HepG2 (cell line): Measurements from ENCODE around the gene SMCHD1. TPM values are rescaled to one million over a fixed set of nuclear protein-coding genes. Genes with fewer than 3 reads are reported as not detected.

ENCODE experiments used
- ATAC-seq: fragments of 200-7000 bp; cut with Tn5 transposase; 3 replicates; pipeline ENCODE4 v1.9.1; 2020; ENCODE audit warnings: mild to moderate bottlenecking, moderate library complexity
- BruUV-seq: library from RNA; stranded (reverse); fragments of 400-500 nt; replicated peaks from 2 replicates; lab custom pipeline; 2021; lab: Mats Ljungman, UMichigan
- CTCF ChIA-PET: fragments of 300-600 bp; formaldehyde crosslinking; extraction: SDS; loops from one replicate; lab custom pipeline; 2021; ENCODE audit warnings: low total read pairs, inconsistent platforms, low intra/inter-chr PET ratio; lab: Yijun Ruan, JAX
- POLR2A ChIA-PET: fragments of 350-600 bp; sonication (Branson Sonifier 250); formaldehyde crosslinking; loops from one replicate; lab custom pipeline; 2020; ENCODE audit warnings: antibody characterized with exemption, inconsistent platforms; lab: Yijun Ruan, JAX
- DNase-seq: peaks from one replicate; pipeline ENCODE4 v3.0.0-alpha.2; 2015; ENCODE audit warnings: low spot score
- FAIRE-seq: peaks from 3 replicates; lab custom pipeline; 2011; peaks lifted over from hg19 to GRCh38; lab: Jason Lieb, UNC
- H2AFZ ChIP-seq: one replicate; pipeline ENCODE4 v1.6.1; 2011; ENCODE audit warnings: low read length, inconsistent platforms
- H3K27ac ChIP-seq: fragments of 300-600 bp; 3 replicates; pipeline ENCODE4 v1.8.0; 2011; ENCODE audit warnings: mixed run types, mild to moderate bottlenecking, mixed read lengths, low read length, inconsistent platforms; ENCODE audit not compliant: insufficient read depth; ENCODE audit errors: extremely low read length
- H3K27me3 ChIP-seq, 2 experiments: fragments of 200-600 bp in 1 of 2; 2 replicates in 1 of 2; 3 replicates in 1 of 2; pipeline versions ENCODE4 v1.6.0 to v1.8.0; 2011; ENCODE audit warnings: low read length in 2 of 2, mild to moderate bottlenecking in 2 of 2, moderate library complexity in 2 of 2, inconsistent platforms in 1 of 2; ENCODE audit not compliant: insufficient read depth in 2 of 2, control insufficient read depth in 1 of 2
- H3K36me3 ChIP-seq, 2 experiments: fragments of 200-600 bp in 1 of 2; replicated peaks in 1 of 2; 2 replicates in 1 of 2; 3 replicates in 1 of 2; pipeline versions ENCODE4 v1.5.1 to v1.8.0; 2011; ENCODE audit warnings: low read length in 2 of 2, inconsistent platforms in 1 of 2; ENCODE audit not compliant: insufficient read depth in 2 of 2, control insufficient read depth in 1 of 2
- H3K4me1 ChIP-seq: 2 replicates; pipeline ENCODE4 v1.5.1; 2012; ENCODE audit warnings: low read length, inconsistent platforms; ENCODE audit not compliant: insufficient read depth
- H3K4me2 ChIP-seq: 2 replicates; pipeline ENCODE4 v1.6.0; 2011; ENCODE audit warnings: low read depth, low read length, inconsistent platforms
- H3K4me3 ChIP-seq, 3 experiments: fragments of 200-600 bp in 1 of 3; sonication (generic), shearing (Covaris generic) in 1 of 3; replicated peaks in 1 of 3; 2 replicates each; pipeline ENCODE4 v1.5.1; 2011 to 2016; ENCODE audit warnings: low read length in 3 of 3, inconsistent platforms in 2 of 3, low read depth in 2 of 3, mild to moderate bottlenecking in 2 of 3, control low read depth in 1 of 3, mixed read lengths in 1 of 3; ENCODE audit not compliant: insufficient read depth in 1 of 3
- H3K79me2 ChIP-seq: one replicate; pipeline ENCODE4 v1.6.1; 2011; ENCODE audit warnings: low read length, inconsistent platforms; ENCODE audit not compliant: insufficient read depth
- H3K9ac ChIP-seq: 2 replicates; pipeline ENCODE4 v1.6.0; 2011; ENCODE audit warnings: mild to moderate bottlenecking, low read depth, low read length, inconsistent platforms; ENCODE audit not compliant: insufficient read depth
- H3K9me3 ChIP-seq: 2 replicates; pipeline ENCODE4 v1.5.1; 2012; ENCODE audit warnings: mild to moderate bottlenecking, low read length
- H4K20me1 ChIP-seq: 2 replicates; pipeline ENCODE4 v1.6.0; 2011; ENCODE audit warnings: inconsistent platforms, mild to moderate bottlenecking, low read length, moderate library complexity; ENCODE audit not compliant: insufficient read depth
- CBX2 ChIP-seq, 2 experiments: fragments of 200-600 bp in 1 of 2; sonication (generic); formaldehyde crosslinking in 1 of 2; IDR thresholded peaks; 2 replicates each; pipeline versions ENCODE4 v1.7.0 to v1.8.1; 2018 to 2022; ENCODE audit warnings: low read depth in 2 of 2, low read length in 1 of 2, mild to moderate bottlenecking in 1 of 2, missing genetic modification reagents in 1 of 2
- CHD4 ChIP-seq: fragments of 200-600 bp; sonication (generic); IDR thresholded peaks from 2 replicates; pipeline ENCODE4 v1.7.0; 2017; ENCODE audit warnings: mild to moderate bottlenecking, low read length, borderline replicate concordance
- EZH2 ChIP-seq: conservative IDR thresholded peaks from 2 replicates; pipeline ENCODE4 v1.6.1; 2012; ENCODE audit warnings: mild to moderate bottlenecking, low read depth, low read length, moderate library complexity
- IRF1 ChIP-seq: sonication (generic); formaldehyde crosslinking; IDR thresholded peaks from 2 replicates; pipeline ENCODE4 v1.4.0; 2020; ENCODE audit warnings: low read depth, mild to moderate bottlenecking, missing genetic modification reagents
- MIER3 ChIP-seq: IDR thresholded peaks from 2 replicates; pipeline ENCODE4 v1.6.1; 2016; ENCODE audit warnings: missing compliant biosample characterization, borderline replicate concordance
- RBM39 ChIP-seq: fragments of 200-400 bp; formaldehyde crosslinking; IDR thresholded peaks from one replicate; pipeline ENCODE4 v1.6.1; 2018; ENCODE audit warnings: antibody characterized with exemption, mild to moderate bottlenecking, low read depth, low read length; ENCODE audit not compliant: poor library complexity, severe bottlenecking
- SIN3A ChIP-seq: IDR thresholded peaks from 2 replicates; pipeline ENCODE4 v1.6.1; 2011; ENCODE audit warnings: low read depth, mild to moderate bottlenecking, control low read depth, low read length, borderline replicate concordance
- ZNF501 ChIP-seq: sonication (generic); formaldehyde crosslinking; IDR thresholded peaks from 2 replicates; pipeline ENCODE4 v1.5.1; 2020; ENCODE audit warnings: mild to moderate bottlenecking, moderate library complexity, missing genetic modification reagents
- ZNF557 ChIP-seq: sonication (generic); formaldehyde crosslinking; IDR thresholded peaks from 2 replicates; pipeline ENCODE4 v1.4.0; 2020; ENCODE audit warnings: missing genetic modification reagents
- WGBS: methylation state at CpG from one replicate; pipeline ENCODE4 v1.1.6; 2017; ENCODE audit warnings: low lambda C conversion rate; 5-methylcytosine and 5-hydroxymethylcytosine counted together
- in situ Hi-C: cut with HindIII; loops from 2 replicates; pipeline ENCODE4 v1.10.0; 2017; ENCODE audit warnings: low pct_unique_long_range_greater_than_20kb; ENCODE audit not compliant: extremely low pct_ligation_motif_present
- intact Hi-C: fragments of 100-400 bp; cut with micrococcal nuclease; formaldehyde crosslinking; loops from one replicate; pipeline ENCODE4 v1.10.0; 2022; ENCODE audit not compliant: unreplicated experiment
- polyA plus RNA-seq, 8 experiments: library from polyadenylated mRNA; depleted of rRNA in 3 of 8; stranded (reverse) in 7 of 8; unstranded in 1 of 8; fragments of >200 nt; fragmentation: Illumina TruSeq in 4 of 8; extraction: Trizol in 4 of 8; gene quantifications; 2 replicates each; pipeline versions ENCODE4 v1.2.1 to v1.2.3, GENCODE V29; 2011 to 2016; ENCODE audit warnings: low read depth in 4 of 8, missing spikeins in 1 of 8, mixed read lengths in 1 of 8; ENCODE audit not compliant: insufficient read depth in 1 of 8
- total RNA-seq, 5 experiments: library from RNA; depleted of rRNA; stranded (reverse); fragments of >200 nt; fragmentation: Illumina TruSeq; extraction: Trizol; gene quantifications; 2 replicates each; pipeline ENCODE4 v1.2.3, GENCODE V29; 2016; ENCODE audit warnings: low read depth in 1 of 5
- TF ChIP-seq, protein P1 (sequence below): sonication (generic); formaldehyde crosslinking; IDR thresholded peaks from 2 replicates; pipeline ENCODE4 v1.4.0; 2020; ENCODE audit warnings: missing genetic modification reagents
- TF ChIP-seq, protein P2 (sequence below): fragments of 450-650 bp; IDR thresholded peaks from 2 replicates; pipeline ENCODE4 v1.6.1; 2016
- TF ChIP-seq, protein P3 (sequence below): sonication (generic); formaldehyde crosslinking; IDR thresholded peaks from 2 replicates; pipeline ENCODE4 v1.8.0; 2022; ENCODE audit warnings: missing genetic modification reagents, low read depth, mild to moderate bottlenecking, borderline replicate concordance

SMCHD1 gene
- total and polyA plus RNA-seq, 2 of the 13 experiments (the other 11 are each of a cell fraction or from before 2014, with no cell fraction given), result 21.4 to 93.6 TPM

GRCh38 chr18:2848247-2849246, 193.0 kb downstream of the SMCHD1 start:
- intact Hi-C loops, result no loop called here
- in situ Hi-C loops, result no loop called here
- H3K27me3 ChIP-seq, result peaks cover 4 to 71% of the 10 kb centered on the region in 2 experiments; a peak in 4 of 5 replicates
- no peaks in the 10 kb centered on the region for H4K20me1 ChIP-seq
- ATAC-seq (no peak), FAIRE-seq (no peak), DNase-seq (no peak)
- no peak overlapping the region for H3K4me2 ChIP-seq
- H3K4me1 ChIP-seq, result peaks cover 6% of the 10 kb centered on the region; the same call in 1 of the 2 replicates
- WGBS, result 15% methylated on average over 17 of the region's 17 CpGs
- no peaks in the 10 kb centered on the region for H3K9me3 ChIP-seq
- CTCF ChIA-PET, result no interaction called here
- TF ChIP-seq EZH2 (peak; percentile 98), ZNF557 (no peak), CBX2 (IDR thresholded peaks at IDR 0.05; ENCODE audit: low read depth, low read length) (peak; percentile 73), CBX2 (CRISPR knock-in tag; IDR thresholded peaks at IDR 0.05; ENCODE audit: low read depth) (no peak), SIN3A (no peak)
- TF ChIP-seq, protein P1, sequence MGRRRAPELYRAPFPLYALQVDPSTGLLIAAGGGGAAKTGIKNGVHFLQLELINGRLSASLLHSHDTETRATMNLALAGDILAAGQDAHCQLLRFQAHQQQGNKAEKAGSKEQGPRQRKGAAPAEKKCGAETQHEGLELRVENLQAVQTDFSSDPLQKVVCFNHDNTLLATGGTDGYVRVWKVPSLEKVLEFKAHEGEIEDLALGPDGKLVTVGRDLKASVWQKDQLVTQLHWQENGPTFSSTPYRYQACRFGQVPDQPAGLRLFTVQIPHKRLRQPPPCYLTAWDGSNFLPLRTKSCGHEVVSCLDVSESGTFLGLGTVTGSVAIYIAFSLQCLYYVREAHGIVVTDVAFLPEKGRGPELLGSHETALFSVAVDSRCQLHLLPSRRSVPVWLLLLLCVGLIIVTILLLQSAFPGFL (CRISPR knock-in tag), result no peak
- H2AFZ ChIP-seq, result no peak overlapping the region
- no TSS peak for BruUV-seq
- no peak overlapping the region for H3K4me3 ChIP-seq
- no peak overlapping the region for H3K27ac ChIP-seq
- no peaks in the 10 kb centered on the region for H3K36me3 ChIP-seq
- no peaks in the 10 kb centered on the region for H3K79me2 ChIP-seq
- POLR2A ChIA-PET, result no interaction called here
- H3K9ac ChIP-seq, result no peak overlapping the region

DNA sequence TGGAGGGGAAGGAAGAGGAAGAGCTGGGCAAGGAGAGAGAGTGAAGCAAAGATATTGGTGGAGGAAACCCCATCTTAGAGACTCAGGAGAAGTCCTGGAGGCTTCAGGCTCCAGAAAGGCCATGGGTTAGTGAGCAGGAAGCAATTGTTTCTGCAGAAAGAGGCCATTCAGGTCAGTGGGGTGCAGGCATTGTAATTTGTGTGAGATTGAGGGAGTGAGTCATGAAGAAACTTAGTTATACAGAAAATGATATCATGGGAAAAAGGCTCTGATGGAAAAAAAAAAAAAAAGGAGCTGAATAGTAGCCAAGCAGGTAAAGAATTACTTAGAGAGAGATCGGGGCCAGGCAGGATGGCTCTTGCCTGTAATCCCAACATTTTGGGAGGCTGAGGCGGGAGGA, 195.3 kb downstream of the SMCHD1 start:
- Histone ChIP-seq H3K27ac (no peak overlapping the region), H3K9ac (no peak overlapping the region), H3K4me1 (peaks cover 21% of the 10 kb centered on the region), H3K9me3 (no peaks in the 10 kb centered on the region), H4K20me1 (no peaks in the 10 kb centered on the region), H3K36me3 (no peaks in the 10 kb centered on the region), H3K4me3 (no peak overlapping the region), H3K27me3 (peaks cover 10 to 78% of the 10 kb centered on the region in 2 experiments; a peak in 4 of 5 replicates), H2AFZ (no peak overlapping the region), H3K79me2 (no peaks in the 10 kb centered on the region), H3K4me2 (no peak overlapping the region)
- FAIRE-seq (no peak), ATAC-seq (no peak), DNase-seq (no peak)
- no peak for TF ChIP-seq IRF1 (CRISPR knock-in tag)
- TF ChIP-seq, protein P2, sequence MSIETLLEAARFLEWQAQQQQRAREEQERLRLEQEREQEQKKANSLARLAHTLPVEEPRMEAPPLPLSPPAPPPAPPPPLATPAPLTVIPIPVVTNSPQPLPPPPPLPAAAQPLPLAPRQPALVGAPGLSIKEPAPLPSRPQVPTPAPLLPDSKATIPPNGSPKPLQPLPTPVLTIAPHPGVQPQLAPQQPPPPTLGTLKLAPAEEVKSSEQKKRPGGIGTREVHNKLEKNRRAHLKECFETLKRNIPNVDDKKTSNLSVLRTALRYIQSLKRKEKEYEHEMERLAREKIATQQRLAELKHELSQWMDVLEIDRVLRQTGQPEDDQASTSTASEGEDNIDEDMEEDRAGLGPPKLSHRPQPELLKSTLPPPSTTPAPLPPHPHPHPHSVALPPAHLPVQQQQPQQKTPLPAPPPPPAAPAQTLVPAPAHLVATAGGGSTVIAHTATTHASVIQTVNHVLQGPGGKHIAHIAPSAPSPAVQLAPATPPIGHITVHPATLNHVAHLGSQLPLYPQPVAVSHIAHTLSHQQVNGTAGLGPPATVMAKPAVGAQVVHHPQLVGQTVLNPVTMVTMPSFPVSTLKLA, result no peak
- TF ChIP-seq CHD4, result no peak
- TF ChIP-seq RBM39, result no peak
- no peak for TF ChIP-seq MIER3
- TF ChIP-seq, protein P3, sequence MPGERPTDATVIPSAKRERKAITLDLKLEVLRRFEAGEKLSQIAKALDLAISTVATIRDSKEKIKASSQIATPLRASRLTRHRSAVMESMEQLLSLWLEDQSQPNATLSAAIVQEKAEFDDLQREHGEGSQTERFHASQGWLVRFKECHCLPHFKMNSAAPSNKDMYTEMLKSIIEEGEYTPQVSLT (CRISPR knock-in tag), result no peak
- no peak for TF ChIP-seq ZNF501 (CRISPR knock-in tag)
- WGBS, result 43% methylated on average over 2 of the region's 2 CpGs
- intact Hi-C loops, result no loop called here
- no TSS peak for BruUV-seq
- ChIA-PET CTCF (no interaction called here), POLR2A (no interaction called here)
- in situ Hi-C loops, result no loop called here
